Nephron (organoid): Measurements from ENCODE around the gene FKBP5.

Experiments
- H3K27ac Mint-ChIP-seq, 3 experiments: 2 replicates each; pipeline ENCODE4 v1.8.0; 2020; ENCODE audit warnings: mixed read lengths in 3 of 3, mild to moderate bottlenecking in 2 of 3, moderate library complexity in 1 of 3
- H3K27me3 Mint-ChIP-seq: 2 replicates; pipeline ENCODE4 v1.8.0; 2021; ENCODE audit warnings: low read depth, mild to moderate bottlenecking, moderate library complexity, mixed read lengths
- H3K36me3 Mint-ChIP-seq: 2 replicates; pipeline ENCODE4 v1.8.0; 2020; ENCODE audit warnings: low read depth, mixed read lengths
- H3K4me1 Mint-ChIP-seq: 2 replicates; pipeline ENCODE4 v1.8.0; 2020; ENCODE audit warnings: mixed read lengths
- H3K4me3 Mint-ChIP-seq, 3 experiments: 2 replicates each; pipeline ENCODE4 v1.8.0; 2020; ENCODE audit warnings: mild to moderate bottlenecking in 3 of 3, mixed read lengths in 3 of 3, moderate library complexity in 2 of 3
- H3K9me3 Mint-ChIP-seq: 2 replicates; pipeline ENCODE4 v1.8.0; 2020; ENCODE audit warnings: mixed read lengths
- TF ChIP-seq, protein P1 (sequence below), 3 experiments: fragments of 200-600 bp; sonication (generic); IDR thresholded peaks; one replicate each; pipeline ENCODE4 v1.5.0; 2021; ENCODE audit warnings: antibody characterized with exemption in 3 of 3; ENCODE audit not compliant: unreplicated experiment in 3 of 3

The FKBP5 gene

DNA sequence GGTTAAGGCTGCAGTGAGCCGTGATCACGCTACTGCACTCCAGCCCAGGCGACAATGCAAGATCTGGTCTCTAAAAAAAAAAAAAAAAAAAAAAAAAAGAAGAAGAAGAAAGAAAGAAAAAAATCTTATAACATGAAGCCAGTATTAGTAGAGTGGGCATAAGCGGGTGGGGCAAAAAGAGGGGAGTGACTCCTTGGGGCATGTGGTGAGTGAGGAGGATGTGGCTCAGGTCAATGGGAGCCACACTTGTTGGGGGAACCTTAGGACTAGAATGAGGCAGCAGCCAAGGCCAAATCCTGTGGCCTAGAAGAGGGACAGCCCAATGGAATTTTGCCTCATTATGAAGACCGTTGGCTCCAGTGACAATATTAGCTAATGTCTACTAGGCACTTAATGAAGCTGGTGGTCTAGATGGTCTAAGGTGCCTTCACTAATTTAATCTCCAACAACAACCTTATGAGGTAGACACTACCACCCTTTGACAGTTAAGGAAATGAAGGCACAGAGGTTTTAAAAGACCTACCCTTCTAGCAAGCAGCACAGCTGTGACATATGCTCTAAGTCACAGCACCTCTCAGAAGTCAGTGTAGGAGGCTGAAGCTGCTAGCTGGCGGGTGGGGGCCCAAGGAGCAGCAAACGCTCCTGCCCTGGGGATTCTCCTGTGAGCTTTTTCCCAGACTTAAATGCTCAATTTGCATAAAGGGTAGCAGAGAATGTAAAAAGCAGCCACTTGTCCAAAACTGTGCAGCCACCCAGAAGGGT is 24.5 kb upstream of the FKBP5 start:
- no peaks in the 10 kb centered on the region for H3K9me3 Mint-ChIP-seq
- peaks cover 6% of the 10 kb centered on the region for H3K27me3 Mint-ChIP-seq
- H3K4me1 Mint-ChIP-seq, result peaks cover 11% of the 10 kb centered on the region
- no peak overlapping the region for H3K4me3 Mint-ChIP-seq
- peak overlapping the region in 1 of 3 experiments; percentile 46 for H3K27ac Mint-ChIP-seq
- TF ChIP-seq, protein P1, sequence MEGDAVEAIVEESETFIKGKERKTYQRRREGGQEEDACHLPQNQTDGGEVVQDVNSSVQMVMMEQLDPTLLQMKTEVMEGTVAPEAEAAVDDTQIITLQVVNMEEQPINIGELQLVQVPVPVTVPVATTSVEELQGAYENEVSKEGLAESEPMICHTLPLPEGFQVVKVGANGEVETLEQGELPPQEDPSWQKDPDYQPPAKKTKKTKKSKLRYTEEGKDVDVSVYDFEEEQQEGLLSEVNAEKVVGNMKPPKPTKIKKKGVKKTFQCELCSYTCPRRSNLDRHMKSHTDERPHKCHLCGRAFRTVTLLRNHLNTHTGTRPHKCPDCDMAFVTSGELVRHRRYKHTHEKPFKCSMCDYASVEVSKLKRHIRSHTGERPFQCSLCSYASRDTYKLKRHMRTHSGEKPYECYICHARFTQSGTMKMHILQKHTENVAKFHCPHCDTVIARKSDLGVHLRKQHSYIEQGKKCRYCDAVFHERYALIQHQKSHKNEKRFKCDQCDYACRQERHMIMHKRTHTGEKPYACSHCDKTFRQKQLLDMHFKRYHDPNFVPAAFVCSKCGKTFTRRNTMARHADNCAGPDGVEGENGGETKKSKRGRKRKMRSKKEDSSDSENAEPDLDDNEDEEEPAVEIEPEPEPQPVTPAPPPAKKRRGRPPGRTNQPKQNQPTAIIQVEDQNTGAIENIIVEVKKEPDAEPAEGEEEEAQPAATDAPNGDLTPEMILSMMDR (IDR thresholded peaks at IDR 0.05; ENCODE audit: unreplicated experiment in 3 of 3), result no peak
- H3K36me3 Mint-ChIP-seq, result no peaks in the 10 kb centered on the region

DNA sequence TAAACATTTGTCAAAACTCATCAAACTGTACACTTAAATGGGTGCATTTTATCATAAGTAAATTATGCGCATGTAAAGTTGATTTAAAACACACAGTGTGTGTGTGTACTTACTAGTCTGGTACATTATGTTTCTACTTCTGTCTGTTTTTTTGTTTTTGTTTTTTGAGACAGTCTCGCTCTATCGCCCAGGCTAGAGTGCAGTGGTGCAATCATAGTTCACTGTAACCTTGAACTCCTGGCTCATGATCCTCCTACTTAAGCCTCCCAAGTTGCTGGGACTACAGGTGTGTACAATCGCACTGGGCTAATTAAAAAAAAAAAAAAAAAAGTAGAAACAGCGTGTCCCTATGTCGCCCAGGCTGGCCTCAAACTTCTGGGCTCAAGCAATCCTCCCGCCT is 23.0 kb upstream of the FKBP5 start:
- no peaks in the 10 kb centered on the region for H3K4me1 Mint-ChIP-seq
- TF ChIP-seq, protein P1 (IDR thresholded peaks at IDR 0.05; ENCODE audit: unreplicated experiment in 3 of 3), result no peak
- no peak overlapping the region for H3K27ac Mint-ChIP-seq
- no peaks in the 10 kb centered on the region for H3K9me3 Mint-ChIP-seq
- no peaks in the 10 kb centered on the region for H3K27me3 Mint-ChIP-seq
- no peak overlapping the region for H3K4me3 Mint-ChIP-seq
- no peaks in the 10 kb centered on the region for H3K36me3 Mint-ChIP-seq

DNA sequence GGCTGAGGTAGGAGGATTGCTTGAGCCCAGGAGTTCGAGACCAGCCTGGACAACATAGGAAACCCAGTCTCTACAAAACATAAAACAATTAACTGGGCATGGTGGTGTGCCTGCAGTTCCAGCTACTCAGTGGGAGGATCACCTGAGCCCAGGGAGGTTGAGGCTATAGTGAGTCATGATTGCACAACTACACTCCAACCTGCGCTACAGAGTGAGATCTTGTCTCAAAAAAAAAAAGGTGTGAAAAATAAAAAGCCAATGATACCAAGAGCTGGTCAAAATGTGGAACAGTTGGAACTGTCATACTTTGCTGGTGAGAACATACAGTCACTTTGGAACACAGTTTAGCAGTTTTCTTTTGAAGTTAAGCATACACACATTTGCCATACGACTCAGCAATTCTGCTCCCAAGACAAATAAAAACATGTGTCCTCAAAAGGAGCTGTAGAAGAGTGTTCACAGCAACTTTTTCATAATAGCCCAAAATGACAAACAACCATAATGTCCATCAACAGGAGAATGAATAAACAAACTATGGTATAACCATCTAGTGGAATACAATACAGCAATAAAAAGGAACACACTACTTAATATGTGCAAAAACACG is 21.6 kb upstream of the FKBP5 start:
- H3K36me3 Mint-ChIP-seq, result no peaks in the 10 kb centered on the region
- no peak overlapping the region for H3K4me3 Mint-ChIP-seq
- no peaks in the 10 kb centered on the region for H3K9me3 Mint-ChIP-seq
- H3K27me3 Mint-ChIP-seq, result no peaks in the 10 kb centered on the region
- peak overlapping the region in 2 of 3 experiments; percentile 5 to 64 for H3K27ac Mint-ChIP-seq
- TF ChIP-seq, protein P1 (IDR thresholded peaks at IDR 0.05; ENCODE audit: unreplicated experiment in 3 of 3), result no peak
- H3K4me1 Mint-ChIP-seq, result no peaks in the 10 kb centered on the region

- Mint-ChIP-seq H3K27ac (no peak overlapping the region), H3K4me3 (no peak overlapping the region), H3K4me1 (no peaks in the 10 kb centered on the region), H3K9me3 (peaks cover 2% of the 10 kb centered on the region), H3K27me3 (no peaks in the 10 kb centered on the region), H3K36me3 (no peaks in the 10 kb centered on the region)
- TF ChIP-seq, protein P1 (IDR thresholded peaks at IDR 0.05; ENCODE audit: unreplicated experiment in 3 of 3), result no peak
Observed at GRCh38 chr6:35708585-35708984, 19.9 kb upstream of the FKBP5 start.

- no peak overlapping the region for H3K4me3 Mint-ChIP-seq
- no peak overlapping the region for H3K27ac Mint-ChIP-seq
- H3K9me3 Mint-ChIP-seq, result peaks cover 2% of the 10 kb centered on the region
- no peaks in the 10 kb centered on the region for H3K36me3 Mint-ChIP-seq
- H3K4me1 Mint-ChIP-seq, result no peaks in the 10 kb centered on the region
- TF ChIP-seq, protein P1 (IDR thresholded peaks at IDR 0.05; ENCODE audit: unreplicated experiment in 3 of 3), result no peak
- H3K27me3 Mint-ChIP-seq, result no peaks in the 10 kb centered on the region
Observed at GRCh38 chr6:35707714-35708407, 19.1 kb upstream of the FKBP5 start.
